ENCODE results near the gene CRABP2.

- TF ChIP-seq CTCF (IDR thresholded peaks at IDR 0.05 in 8 of 11, conservative IDR thresholded peaks at IDR 0.05 in 3 of 11), result no peak
- no peak for TF ChIP-seq POLR2A (IDR thresholded peaks at IDR 0.05)
- no peak for TF ChIP-seq POLR2AphosphoS5 (IDR thresholded peaks at IDR 0.05)
Measured at GRCh38 chr1:156700736-156701531, 4.4 kb downstream of the CRABP2 start.
